CD4-positive, alpha-beta T cell treated with Interleukin-6 for 4 hours (primary cell): ENCODE results near the gene TTLL3.
"Not testable (repeated sequence)": the region's sequence is repeated elsewhere in the genome, so short reads cannot be mapped to it uniquely, and the experiment has no call there.

Experiments used
- DNase-seq: peaks from one replicate; pipeline ENCODE4 v3.0.0-alpha.2; 2020; ENCODE audit warnings: mixed read lengths

Gene TTLL3

GRCh38 chr3:9843715-9844438 lies 33.8 kb downstream of the TTLL3 start, which contains the start of gene RPUSD3:
TSS of gene RPUSD3 (minus strand) at chr3:9844008. CDS start at chr3:9843990, 18 bp downstream.
- peak; percentile 95 for DNase-seq

DNA sequence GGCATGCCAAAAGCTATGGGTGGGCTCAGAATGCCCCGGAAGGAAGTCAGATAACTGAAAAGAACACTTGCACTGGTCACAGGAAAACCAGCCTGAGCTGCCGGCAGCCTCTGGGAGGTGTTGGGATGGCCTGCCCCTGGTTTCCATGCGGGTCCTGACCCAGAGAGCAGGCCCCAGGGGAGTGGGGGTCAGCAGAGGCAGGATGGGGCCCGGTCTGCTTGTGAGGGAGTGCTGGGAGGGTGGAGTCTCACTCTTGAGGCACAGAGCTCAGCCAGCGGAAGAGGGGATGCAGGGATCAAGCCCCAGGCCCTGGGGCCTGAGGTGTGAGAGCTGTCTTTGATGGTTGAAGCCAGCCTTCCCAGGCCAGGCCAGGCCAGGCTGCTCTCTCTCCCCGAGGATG lies 36.2 kb downstream of the TTLL3 start:
- no peak for DNase-seq

DNA sequence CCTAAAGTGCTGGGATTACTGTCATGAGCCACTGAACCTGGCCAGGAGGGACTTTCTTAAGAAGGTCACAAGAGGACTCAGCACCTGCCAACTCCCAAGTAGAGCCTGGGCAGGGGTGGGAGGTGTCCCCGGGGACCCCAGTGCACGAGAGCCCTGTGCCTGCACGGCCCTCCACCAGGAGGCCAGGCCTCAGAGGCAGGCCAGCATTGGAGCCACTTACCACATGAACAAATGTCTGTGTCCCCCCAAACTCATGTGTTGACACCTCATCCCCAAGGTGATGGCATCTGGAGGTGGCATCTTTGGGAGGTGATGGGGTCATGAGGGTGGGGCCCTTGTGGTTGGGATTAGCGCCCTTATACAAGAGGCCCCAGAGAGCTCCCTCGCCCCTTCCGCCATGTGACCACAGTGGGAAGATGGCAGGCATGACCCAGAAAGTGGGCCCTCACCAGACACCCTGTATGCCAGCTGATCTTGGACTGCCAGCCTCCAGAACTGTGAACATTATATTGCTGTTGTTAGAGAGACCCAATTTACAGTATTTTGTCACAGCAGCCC lies 36.9 kb downstream of the TTLL3 start:
- DNase-seq: no peak

GRCh38 chr3:9847870-9848269 lies 37.8 kb downstream of the TTLL3 start:
- not testable (repeated sequence) for DNase-seq

DNA sequence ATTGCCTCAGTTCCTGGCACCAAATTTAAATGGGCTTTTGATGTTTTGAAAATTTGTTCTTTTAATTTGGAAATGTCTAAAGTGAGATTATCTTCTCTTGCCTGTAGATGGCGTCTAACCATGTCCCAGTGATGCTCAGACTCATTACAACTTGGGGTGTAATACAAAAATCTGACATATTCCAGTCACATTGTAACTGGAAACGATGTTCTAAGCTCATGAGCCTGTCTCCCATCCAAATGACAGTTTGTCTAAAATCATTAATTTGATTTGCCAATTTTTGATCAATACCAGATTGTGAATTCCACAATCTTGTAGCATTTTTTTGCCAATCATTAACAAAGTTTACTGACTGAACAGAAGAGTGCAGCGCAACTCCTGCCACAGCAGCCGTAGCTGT lies 38.8 kb downstream of the TTLL3 start:
- not testable (repeated sequence) for DNase-seq

DNA sequence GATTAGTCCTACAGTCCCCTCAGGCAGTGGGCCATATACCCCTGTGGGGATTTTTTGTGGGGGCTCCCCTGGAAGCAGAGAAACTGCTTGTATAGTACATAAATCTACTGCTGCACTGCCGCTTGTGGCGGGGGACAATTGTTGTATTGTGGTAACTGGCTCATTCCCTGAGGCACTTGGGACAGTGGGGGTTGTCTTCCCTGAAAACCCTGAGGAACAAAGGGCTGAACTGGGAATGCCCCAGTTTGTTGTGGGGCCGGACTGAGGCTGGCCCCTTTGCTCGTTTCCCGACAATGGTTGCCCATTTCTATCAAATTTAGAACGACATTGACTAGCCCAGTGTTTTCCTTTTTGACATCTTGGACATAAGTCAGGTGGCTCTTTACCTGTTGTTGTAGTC lies 41.3 kb downstream of the TTLL3 start:
- DNase-seq: not testable (repeated sequence)

DNA sequence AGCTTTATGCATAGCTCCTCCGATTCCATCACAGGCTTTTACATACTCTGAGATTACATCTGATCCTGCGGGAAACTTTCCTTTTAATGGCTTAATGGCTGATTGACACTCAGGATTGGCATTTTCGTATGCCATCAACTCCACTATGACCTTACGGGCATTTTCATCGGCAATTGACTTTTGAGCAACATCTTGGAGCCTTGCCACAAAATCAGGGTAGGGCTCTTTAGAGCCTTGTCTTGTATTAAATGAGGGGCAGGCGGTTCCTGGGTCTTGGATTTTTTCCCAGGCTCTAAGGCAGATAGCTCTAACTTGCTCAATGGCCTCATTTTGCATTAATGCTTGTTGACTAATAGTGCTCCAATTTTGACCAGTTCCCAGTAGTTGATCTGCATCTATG lies 41.9 kb downstream of the TTLL3 start:
- DNase-seq: not testable (repeated sequence)

- DNase-seq: no peak
Measured at GRCh38 chr3:9852528-9852927, 42.5 kb downstream of the TTLL3 start.

DNA sequence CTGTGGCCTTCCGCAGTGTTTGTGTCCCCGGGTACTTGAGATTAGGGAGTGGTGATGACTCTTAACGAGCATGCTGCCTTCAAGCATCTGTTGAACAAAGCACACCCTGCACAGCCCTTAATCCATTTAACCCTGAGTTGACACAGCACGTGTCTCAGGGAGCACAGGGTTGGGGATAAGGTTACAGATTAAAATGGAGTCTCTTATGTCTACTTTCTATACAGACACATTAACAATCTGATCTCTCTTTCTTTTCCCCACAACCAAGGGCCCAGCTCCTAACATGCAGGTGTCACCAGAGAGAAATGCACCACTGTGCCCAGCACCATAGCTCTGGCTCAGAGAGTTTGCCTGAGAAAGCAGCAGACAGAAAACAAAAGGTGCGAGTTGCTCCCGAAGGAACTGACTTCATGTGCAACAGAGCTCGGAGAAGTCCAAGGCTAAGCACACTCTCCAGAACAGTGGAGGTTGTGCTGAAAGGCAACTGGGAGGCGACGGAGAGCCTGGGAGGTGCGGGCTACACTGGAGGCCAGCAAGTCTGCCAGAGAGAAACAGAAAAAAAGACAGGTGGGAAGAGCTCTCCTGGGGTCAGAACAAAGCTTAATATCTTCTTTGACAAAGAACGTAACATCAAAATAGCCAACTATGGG lies 44.4 kb downstream of the TTLL3 start:
- not testable (repeated sequence) for DNase-seq

DNA sequence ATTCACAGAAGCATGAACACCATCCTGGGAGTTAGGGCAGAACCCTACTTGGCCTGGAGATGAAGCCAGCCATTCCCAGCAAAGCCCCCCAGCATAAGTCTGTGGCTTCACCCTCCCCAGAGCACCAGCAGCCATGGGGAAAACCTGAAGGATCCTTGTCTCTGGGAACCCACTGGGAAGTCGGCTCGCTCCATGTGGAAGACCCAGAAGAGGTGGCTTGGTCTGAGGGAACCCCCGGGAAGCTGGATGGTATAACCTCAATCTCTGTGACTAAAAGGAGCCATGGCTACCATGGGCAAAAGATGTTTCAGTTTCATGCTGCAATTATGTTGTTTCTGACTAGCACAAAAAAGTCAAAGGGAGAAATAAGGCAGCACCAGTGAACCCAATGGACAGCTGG lies 45.5 kb downstream of the TTLL3 start:
- DNase-seq: no peak

- no peak for DNase-seq
Measured at GRCh38 chr3:9859530-9860025, 49.5 kb downstream of the TTLL3 start.

- DNase-seq: no peak
Measured at GRCh38 chr3:9861201-9861600, 51.1 kb downstream of the TTLL3 start.

DNA sequence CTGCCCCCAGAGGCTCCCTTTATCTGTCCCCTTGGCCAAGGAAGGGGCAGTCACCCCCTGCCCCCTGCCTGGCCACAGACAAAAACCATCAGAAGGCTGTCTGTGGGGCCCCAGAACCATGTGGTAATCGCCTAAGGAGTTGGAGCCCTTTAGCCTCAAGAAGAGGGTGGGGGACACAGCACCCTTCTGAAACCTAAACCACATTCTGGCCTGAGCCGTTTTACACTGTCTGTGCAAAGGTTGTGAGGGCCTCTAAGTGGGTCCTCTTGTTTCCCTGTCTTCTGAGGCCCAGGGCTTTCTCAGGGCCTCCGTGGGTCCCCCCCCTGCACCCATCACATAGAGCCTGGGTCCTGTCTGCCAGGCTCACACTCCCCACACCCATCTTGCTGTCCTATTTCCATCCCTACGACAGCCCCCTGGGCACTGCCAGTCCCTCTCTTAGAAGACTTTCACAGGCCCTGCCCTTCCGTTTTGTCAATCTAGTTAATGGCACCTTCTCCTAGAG lies 51.6 kb downstream of the TTLL3 start:
- no peak for DNase-seq

GRCh38 chr3:9862391-9863057 lies 52.5 kb downstream of the TTLL3 start:
- DNase-seq: peak; percentile 40

- no peak for DNase-seq
Measured at GRCh38 chr3:9863058-9863772, 53.2 kb downstream of the TTLL3 start.

- DNase-seq: no peak
Measured at GRCh38 chr3:9864200-9864927, 54.3 kb downstream of the TTLL3 start.

- not testable (repeated sequence) for DNase-seq
Measured at GRCh38 chr3:9865125-9865637, 55.1 kb downstream of the TTLL3 start.

DNA sequence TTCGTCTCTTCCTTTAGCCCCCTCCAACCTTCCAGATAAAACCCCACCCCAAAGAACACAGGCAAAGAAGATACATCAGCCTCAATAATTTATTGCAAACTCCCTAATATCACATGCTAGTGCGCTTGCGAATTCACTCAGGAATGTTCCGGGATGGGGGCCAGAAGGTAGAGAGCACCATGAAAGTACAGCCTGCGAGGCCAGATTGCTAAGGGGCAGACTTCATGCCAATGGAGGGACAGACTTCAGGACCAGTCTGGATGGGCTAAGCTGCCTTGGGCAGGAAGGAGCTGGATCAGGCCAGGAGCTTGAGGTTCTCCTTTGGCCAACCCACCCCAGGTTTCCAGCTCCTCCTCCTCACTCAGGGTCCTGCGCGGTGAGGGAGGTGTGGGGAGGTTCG lies 56.6 kb downstream of the TTLL3 start:
- no peak for DNase-seq

GRCh38 chr3:9867106-9867505 lies 57.0 kb downstream of the TTLL3 start:
- DNase-seq: no peak

GRCh38 chr3:9869955-9870354 lies 59.9 kb downstream of the TTLL3 start:
- no peak for DNase-seq

GRCh38 chr3:9870978-9871377 lies 60.9 kb downstream of the TTLL3 start:
- DNase-seq: no peak

DNA sequence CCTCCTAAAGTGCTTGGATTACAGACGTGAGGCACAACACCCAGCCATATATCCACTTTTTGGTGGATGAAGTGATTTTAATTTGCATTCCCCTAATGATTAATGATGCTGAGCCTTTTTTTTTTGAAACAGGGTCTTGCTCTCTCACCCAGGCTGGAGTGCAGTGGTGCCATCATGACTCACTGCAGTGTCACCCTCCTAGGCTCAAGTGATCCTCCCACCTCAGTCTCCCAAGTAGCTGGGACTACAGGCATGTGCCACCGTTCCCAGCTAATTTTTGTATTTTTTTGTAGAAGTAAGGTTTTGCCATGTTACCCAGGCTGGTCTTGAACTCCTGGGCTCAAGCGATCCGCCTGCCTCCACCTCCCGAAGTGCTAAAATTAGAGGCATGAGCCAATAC lies 62.0 kb downstream of the TTLL3 start:
- not testable (repeated sequence) for DNase-seq
